GM13976 (cell line): ENCODE results near the gene HDAC1.

Experiments used
- DNase-seq: peaks from one replicate; pipeline ENCODE4 v3.0.0; 2012; ENCODE audit warnings: low spot score
- CTCF ChIP-seq: IDR thresholded peaks from 2 replicates; pipeline ENCODE4 v1.5.1; 2012; ENCODE audit warnings: borderline replicate concordance, mild to moderate bottlenecking; ENCODE audit not compliant: insufficient read depth; ENCODE audit errors: extremely low read depth, missing control alignments, control extremely low read depth
- in situ Hi-C: fragments of 300-500 bp; cut with MboI; formaldehyde crosslinking; loops from one replicate; pipeline ENCODE4 v1.12.0; 2022; ENCODE audit warnings: low sequenced_read_pairs, mixed read lengths, inconsistent platforms; ENCODE audit not compliant: unreplicated experiment

Gene HDAC1

DNA sequence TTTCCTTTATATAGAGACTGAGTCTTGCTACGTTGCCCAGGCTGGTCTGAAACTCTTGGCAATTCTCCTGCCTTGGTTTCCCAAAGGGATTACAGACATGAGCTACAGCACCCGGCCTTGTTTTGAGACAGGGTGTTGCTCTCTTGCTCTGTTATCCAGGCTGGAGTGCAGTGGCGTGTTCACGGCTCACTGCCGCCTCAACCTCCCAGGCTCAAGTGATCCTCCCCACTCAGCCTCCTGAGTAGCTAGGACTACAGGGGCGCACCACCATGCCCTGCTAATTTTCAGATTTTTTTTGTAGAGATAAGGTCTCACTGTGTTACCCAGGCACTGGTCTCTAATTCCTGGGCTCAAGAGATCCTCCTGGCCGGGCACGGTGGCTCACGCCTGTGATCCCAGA lies 26.0 kb upstream of the HDAC1 start:
- TF ChIP-seq CTCF = no peak
- in situ Hi-C loops = no loop called here
- DNase-seq = no peak

- in situ Hi-C loops = no loop called here
- DNase-seq = no peak
- no peak for TF ChIP-seq CTCF
Observed at GRCh38 chr1:32266921-32267591, 24.8 kb upstream of the HDAC1 start.

- no peak for DNase-seq
- in situ Hi-C loops = no loop called here
- no peak for TF ChIP-seq CTCF
Observed at GRCh38 chr1:32269744-32270143, 22.1 kb upstream of the HDAC1 start.

DNA sequence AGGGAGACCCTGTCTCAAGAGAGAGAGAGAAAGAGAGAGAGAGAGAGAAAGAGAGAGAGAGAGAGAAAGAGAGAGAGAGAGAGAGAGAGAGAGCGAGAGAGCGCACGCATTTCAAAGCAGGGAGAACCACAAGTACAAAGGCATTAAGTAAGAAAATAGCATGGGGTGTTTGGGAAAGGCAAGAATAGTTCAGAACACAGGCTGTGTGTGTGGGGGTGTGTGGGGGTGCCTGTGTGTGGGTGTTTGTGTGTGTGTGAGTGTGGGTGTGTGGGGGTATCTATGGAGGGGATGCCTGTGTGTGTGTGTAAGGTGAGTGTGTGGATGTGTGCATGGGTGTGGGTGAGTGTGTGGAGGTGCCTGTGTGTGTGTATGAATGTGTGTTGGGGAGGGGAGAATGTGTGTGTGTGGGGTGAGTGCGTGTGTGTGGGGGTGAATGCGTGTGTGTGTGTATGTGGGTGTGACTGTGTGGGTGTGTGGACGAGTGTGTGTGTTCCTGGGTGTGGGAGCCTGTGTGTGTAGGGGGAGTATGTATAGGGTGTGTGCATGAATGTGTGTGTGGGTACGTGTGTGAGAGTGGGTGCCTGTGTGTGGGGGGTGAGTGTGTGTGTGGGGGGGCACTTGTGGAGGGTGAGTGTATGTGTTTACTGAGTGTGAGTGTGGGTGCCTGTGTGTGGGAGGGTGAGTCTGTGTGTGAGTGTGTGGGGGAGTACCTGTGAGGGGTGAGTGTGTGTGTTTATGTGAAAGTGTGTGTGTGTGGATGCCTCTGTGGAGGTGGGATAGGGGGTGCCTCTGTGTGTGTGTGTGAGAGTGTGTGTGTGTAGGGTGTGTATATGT lies 19.1 kb upstream of the HDAC1 start:
- TF ChIP-seq CTCF = no peak
- in situ Hi-C loops = no loop called here
- DNase-seq = no peak

GRCh38 chr1:32273391-32274208 lies 18.3 kb upstream of the HDAC1 start:
- no peak for DNase-seq
- in situ Hi-C loops = no loop called here

More at GRCh38 chr1:32273391-32274208, 18.3 kb upstream of the HDAC1 start:
- TF ChIP-seq CTCF = no peak
